Esophagus muscularis mucosa (tissue), 4 donors: Measurements from ENCODE around the gene TDRD12. TPM values are rescaled to one million over a fixed set of nuclear protein-coding genes. Genes with fewer than 3 reads are reported as not detected.

Experiments used
- DNase-seq: peaks from one replicate; pipeline ENCODE4 v3.0.0-alpha.2; 2017; ENCODE audit errors: extremely low spot score
- H3K27ac ChIP-seq, 4 donors: fragments of 200-600 bp; sonication (generic); replicated peaks in 1 of 4; 1 replicate in 3 of 4; 2 replicates in 1 of 4; pipeline ENCODE4 v1.5.1; 2016 to 2019; ENCODE audit warnings: mild to moderate bottlenecking in 1 of 4
- H3K27me3 ChIP-seq, 4 donors: fragments of 200-600 bp; sonication (generic); one replicate each; pipeline versions ENCODE4 v1.5.1 to v1.6.0; 2016 to 2019
- H3K36me3 ChIP-seq, 4 donors: fragments of 200-600 bp; sonication (generic); one replicate each; pipeline ENCODE4 v1.5.1; 2016 to 2019
- H3K4me1 ChIP-seq, 4 donors: fragments of 200-600 bp; sonication (generic); one replicate each; pipeline ENCODE4 v1.5.1; 2016 to 2019
- H3K4me3 ChIP-seq, 4 donors: fragments of 200-600 bp; sonication (generic); 1 replicate in 2 of 4; 2 replicates in 2 of 4; pipeline ENCODE4 v1.5.1; 2016 to 2019; ENCODE audit warnings: mild to moderate bottlenecking in 4 of 4, moderate library complexity in 1 of 4
- H3K9me3 ChIP-seq, 4 donors: fragments of 200-600 bp; sonication (generic); 1 replicate in 3 of 4; 2 replicates in 1 of 4; pipeline ENCODE4 v1.5.1; 2016 to 2019
- CTCF ChIP-seq, 3 experiments: fragments of 200-600 bp in 2 of 3; fragments of 450-650 bp in 1 of 3; sonication (generic) in 2 of 3; IDR thresholded peaks; one replicate each; pipeline ENCODE4 v1.5.1; 2017 to 2019; ENCODE audit warnings: antibody characterized with exemption in 3 of 3, mild to moderate bottlenecking in 2 of 3, moderate library complexity in 1 of 3
- EP300 ChIP-seq: sonication (generic); formaldehyde crosslinking; IDR thresholded peaks from one replicate; pipeline ENCODE4 v1.6.1; 2017; ENCODE audit warnings: antibody characterized with exemption
- POLR2A ChIP-seq: fragments of 450-650 bp; IDR thresholded peaks from one replicate; pipeline ENCODE4 v1.6.1; 2017; ENCODE audit warnings: antibody characterized with exemption, moderate library complexity, mild to moderate bottlenecking, low read depth
- POLR2AphosphoS5 ChIP-seq, 2 donors: sonication (generic); formaldehyde crosslinking; IDR thresholded peaks; one replicate each; pipeline ENCODE4 v1.6.1; 2017; ENCODE audit warnings: antibody characterized with exemption in 2 of 2
- WGBS: methylation state at CpG from one replicate; pipeline ENCODE4 v1.1.5; 2018; 5-methylcytosine and 5-hydroxymethylcytosine counted together
- intact Hi-C: fragments of 100-400 bp; cut with DNase I; formaldehyde crosslinking; loops from one replicate; pipeline ENCODE4 v1.15.1; 2023
- small RNA-seq, 3 donors: library from RNA; depleted of rRNA; stranded (forward); fragments of <200 nt; gene quantifications; one replicate each; pipeline ENCODE3, GENCODE V24; 2016
- total RNA-seq, 4 donors: library from RNA; depleted of rRNA; stranded (reverse); fragments of >200 nt; gene quantifications; one replicate each; pipeline versions ENCODE4 v1.1.0 to v1.2.1, GENCODE V29; 2016

Gene TDRD12
- total RNA-seq, 4 donors from 2014 or later = 0.83 to 1.6 (median 1.3) TPM; not detected in 1

- peaks cover 18 to 51% (median 26%) of the 10 kb centered on the region in 4 donors for H3K36me3 ChIP-seq
- no peak overlapping the region for H3K4me3 ChIP-seq
- 70% methylated on average over 12 of the region's 12 CpGs for WGBS
- no peaks in the 10 kb centered on the region for H3K4me1 ChIP-seq
- no peaks in the 10 kb centered on the region for H3K27me3 ChIP-seq
- TF ChIP-seq POLR2AphosphoS5 (IDR thresholded peaks at IDR 0.05) (no peak), POLR2A (no peak), CTCF (IDR thresholded peaks at IDR 0.05) (no peak), EP300 (no peak)
- H3K27ac ChIP-seq = no peak overlapping the region
- H3K9me3 ChIP-seq = no peaks in the 10 kb centered on the region
- intact Hi-C loops = no loop called here
- DNase-seq = no peak
These were observed 157.3 kb downstream of the TDRD12 start for GRCh38 chr19:32876919-32877285.

Small RNA genes lying within 50 kb of the gene (small RNA-seq; reads per million reads assigned to genes)
- 0 reads per million in 3 donors for gene RN7SKP22

Other genes starting within 250 kb of the TDRD12 start
- 100 to 1,000 TPM in 3 of 4 donors, 10 to 100 TPM in 1; 98.8 to 132 (median 112) TPM for gene PDCD5, start 138.6 kb upstream of the TDRD12 start, total RNA-seq
- 10 to 100 TPM; 43.2 to 58.1 (median 46.8) TPM for gene ANKRD27, start 44.6 kb upstream of the TDRD12 start, total RNA-seq
- gene RGS9BP, start 43.9 kb upstream of the TDRD12 start, total RNA-seq = 1 to 10 TPM; 1.5 to 5.5 (median 3.9) TPM
- gene NUDT19, start 27.9 kb upstream of the TDRD12 start, total RNA-seq = 10 to 100 TPM in 2 of 4 donors, 1 to 10 TPM in 2; 5.4 to 13.3 (median 9.0) TPM
- under 1 TPM in 3 of 4 donors, not detected in 1; 0.33 to 0.78 (median 0.52) TPM for gene SLC7A9, start 150.0 kb downstream of the TDRD12 start, total RNA-seq